GM12878 (cell line): ENCODE data around the gene PRRC1. TPM values are rescaled to one million over a fixed set of nuclear protein-coding genes. Genes with fewer than 3 reads are reported as not detected.

Experiments used
- ATAC-seq: fragments of 200-7000 bp; cut with Tn5 transposase; 3 replicates; pipeline ENCODE4 v1.9.1; 2020; ENCODE audit warnings: mild to moderate bottlenecking, moderate library complexity
- BruUV-seq: library from RNA; stranded (reverse); fragments of 400-500 nt; replicated peaks from 2 replicates; lab custom pipeline; 2021; lab: Mats Ljungman, UMichigan
- CTCF ChIA-PET: fragments of 300-600 bp; sonication (Branson Sonifier 250); formaldehyde crosslinking; extraction: SDS; loops from one replicate; lab custom pipeline; 2021; ENCODE audit warnings: inconsistent platforms; lab: Yijun Ruan, JAX
- POLR2A ChIA-PET: fragments of 350-600 bp; formaldehyde crosslinking; extraction: SDS; loops from one replicate; lab custom pipeline; 2021; ENCODE audit warnings: inconsistent platforms; lab: Charles Lee
- RAD21 ChIA-PET: fragments of 300-600 bp; sonication (Branson Sonifier 250); formaldehyde crosslinking; loops from one replicate; lab custom pipeline; 2023; ENCODE audit warnings: antibody characterized with exemption; ENCODE audit not compliant: unreplicated experiment; lab: Charles Lee
- SMC1A ChIA-PET: fragments of 300-600 bp; sonication (Branson Sonifier 250); formaldehyde crosslinking; loops from one replicate; lab custom pipeline; 2023; ENCODE audit not compliant: unreplicated experiment, uncharacterized antibody; lab: Charles Lee
- DNase-seq: peaks from one replicate; pipeline ENCODE4 v3.0.0-alpha.2; 2011; ENCODE audit warnings: low read depth, low spot score
- FAIRE-seq: peaks from 3 replicates; lab custom pipeline; 2011; peaks lifted over from hg19 to GRCh38; lab: Jason Lieb, UNC
- H2AFZ ChIP-seq: 2 replicates; pipeline ENCODE4 v1.6.0; 2011; ENCODE audit warnings: low read depth, low read length, control low read depth; ENCODE audit not compliant: control insufficient read depth
- H3K27ac ChIP-seq: 2 replicates; pipeline ENCODE4 v1.5.1; 2011; ENCODE audit warnings: control low read depth; ENCODE audit not compliant: control insufficient read depth, insufficient read depth
- H3K27me3 ChIP-seq, 2 experiments: replicated peaks in 1 of 2; 2 replicates each; pipeline versions ENCODE4 v1.6.0 to v1.6.1; 2011; ENCODE audit warnings: low read length in 1 of 2; ENCODE audit not compliant: control insufficient read depth in 2 of 2, insufficient read depth in 2 of 2
- H3K36me3 ChIP-seq, 2 experiments: 2 replicates each; pipeline ENCODE4 v1.5.1; 2011; ENCODE audit warnings: low read length in 1 of 2; ENCODE audit not compliant: control insufficient read depth in 2 of 2, insufficient read depth in 2 of 2
- H3K4me1 ChIP-seq: 2 replicates; pipeline ENCODE4 v1.6.1; 2011; ENCODE audit warnings: mild to moderate bottlenecking, low read length, moderate library complexity, mixed read lengths; ENCODE audit not compliant: control insufficient read depth, insufficient read depth
- H3K4me2 ChIP-seq: 2 replicates; pipeline ENCODE4 v1.6.0; 2011; ENCODE audit warnings: control low read depth; ENCODE audit not compliant: control insufficient read depth, insufficient read depth
- H3K4me3 ChIP-seq: fragments of 200-600 bp; sonication (generic); 2 replicates; pipeline ENCODE4 v1.5.1; 2016
- H3K79me2 ChIP-seq: 2 replicates; pipeline ENCODE4 v1.6.0; 2011; ENCODE audit warnings: low read length; ENCODE audit not compliant: control insufficient read depth, insufficient read depth
- H3K9ac ChIP-seq: 2 replicates; pipeline ENCODE4 v1.8.0; 2011; ENCODE audit warnings: low read length, control low read depth, mixed read lengths; ENCODE audit not compliant: control insufficient read depth, insufficient read depth
- H3K9me3 ChIP-seq: replicated peaks from 3 replicates; pipeline ENCODE4 v1.5.1; 2011; ENCODE audit warnings: mild to moderate bottlenecking, low read length; ENCODE audit not compliant: control insufficient read depth, insufficient read depth
- H4K20me1 ChIP-seq: 2 replicates; pipeline ENCODE4 v1.6.0; 2011; ENCODE audit not compliant: control insufficient read depth, insufficient read depth
- EP300 ChIP-seq, 2 experiments: fragments of 150-350 bp in 1 of 2; IDR thresholded peaks; 2 replicates each; pipeline ENCODE4 v1.6.1; 2011 to 2012; ENCODE audit warnings: low read depth in 2 of 2, low read length in 2 of 2, borderline replicate concordance in 1 of 2, improper control_type of control experiment in 1 of 2, inconsistent platforms in 1 of 2; ENCODE audit not compliant: control insufficient read depth in 1 of 2
- NBN ChIP-seq: fragments of 450-650 bp; IDR thresholded peaks from 2 replicates; pipeline ENCODE4 v1.6.1; 2016
- NFIC ChIP-seq: IDR thresholded peaks from 2 replicates; pipeline ENCODE4 v1.6.1; 2012; ENCODE audit warnings: low read depth, mild to moderate bottlenecking, inconsistent platforms, low read length, moderate library complexity
- PML ChIP-seq: IDR thresholded peaks from 2 replicates; pipeline ENCODE4 v1.6.1; 2012; ENCODE audit warnings: low read length, inconsistent platforms
- RCOR1 ChIP-seq: conservative IDR thresholded peaks from 2 replicates; pipeline ENCODE4 v1.6.1; 2012; ENCODE audit warnings: low read depth, low read length, improper control_type of control experiment
- RUNX3 ChIP-seq: IDR thresholded peaks from 2 replicates; pipeline ENCODE4 v1.6.1; 2012; ENCODE audit warnings: low read length, inconsistent platforms
- SIN3A ChIP-seq: IDR thresholded peaks from 2 replicates; pipeline ENCODE4 v1.6.1; 2012; ENCODE audit warnings: low read depth, low read length, improper control_type of control experiment
- SMARCA5 ChIP-seq: fragments of 450-650 bp; IDR thresholded peaks from 2 replicates; pipeline ENCODE4 v1.6.1; 2017; ENCODE audit warnings: mild to moderate bottlenecking
- SMC3 ChIP-seq: IDR thresholded peaks from 2 replicates; pipeline ENCODE4 v1.6.1; 2011; ENCODE audit warnings: low read length, improper control_type of control experiment, borderline replicate concordance
- STAT3 ChIP-seq: IDR thresholded peaks from 2 replicates; pipeline ENCODE4 v1.6.1; 2011; ENCODE audit warnings: low read depth, low read length, improper control_type of control experiment
- YBX1 ChIP-seq: fragments of 450-650 bp; IDR thresholded peaks from 2 replicates; pipeline ENCODE4 v1.6.1; 2016; ENCODE audit warnings: antibody characterized with exemption
- WGBS: methylation state at CpG from one replicate; pipeline ENCODE4 v1.1.6; 2016; ENCODE audit warnings: low lambda C conversion rate; ENCODE audit not compliant: insufficient replicate concordance, insufficient coverage; ENCODE audit errors: missing lambda C conversion rate; 5-methylcytosine and 5-hydroxymethylcytosine counted together
- in situ Hi-C: fragments of 300-500 bp; cut with MboI; formaldehyde crosslinking; loops from 9 replicates; pipeline ENCODE4 v1.14.3; 2018; ENCODE audit warnings: mixed read lengths
- intact Hi-C: fragments of 100-400 bp; cut with micrococcal nuclease; formaldehyde crosslinking; loops from one replicate; pipeline ENCODE4 v1.14.2; 2022; ENCODE audit not compliant: unreplicated experiment
- polyA plus RNA-seq, 11 experiments: library from polyadenylated mRNA; depleted of rRNA in 4 of 11; unstranded in 6 of 11; stranded (reverse) in 5 of 11; fragments of >200 nt; fragmentation: Nextera tagmentation in 4 of 11; fragmentation: Illumina TruSeq in 1 of 11; extraction: Ambion mirVana in 4 of 11; extraction: Trizol in 1 of 11; gene quantifications; 1 replicate in 1 of 11; 2 replicates in 10 of 11; pipeline versions ENCODE4 v1.2.1 to v1.2.3, GENCODE V29; 2011 to 2016; ENCODE audit warnings: inconsistent platforms in 2 of 11, missing spikeins in 2 of 11, low read depth in 1 of 11
- total RNA-seq, 4 experiments: library from RNA; depleted of rRNA in 3 of 4; stranded (reverse); fragments of >200 nt in 3 of 4; fragmentation: Illumina TruSeq in 1 of 4; extraction: Trizol in 1 of 4; gene quantifications; 2 replicates each; pipeline versions ENCODE4 v1.2.1 to v1.2.3, GENCODE V29; 2013 to 2021
- TF ChIP-seq, protein P1 (sequence below): fragments of 450-650 bp; IDR thresholded peaks from 2 replicates; pipeline ENCODE4 v1.6.1; 2017; ENCODE audit warnings: borderline replicate concordance
- TF ChIP-seq, protein P2 (sequence below), 3 experiments: IDR thresholded peaks in 2 of 3; conservative IDR thresholded peaks in 1 of 3; 2 replicates each; pipeline ENCODE4 v1.5.1; 2011; ENCODE audit warnings: low read depth in 3 of 3, low read length in 3 of 3, mild to moderate bottlenecking in 3 of 3, control low read depth in 2 of 3, moderate library complexity in 2 of 3, inconsistent platforms in 1 of 3, mixed read lengths in 1 of 3; ENCODE audit not compliant: control insufficient read depth in 2 of 3, insufficient read depth in 1 of 3; ENCODE audit errors: extremely low read depth in 1 of 3
- TF ChIP-seq, protein P3 (sequence below): fragments of 450-650 bp; IDR thresholded peaks from 2 replicates; pipeline ENCODE4 v1.6.1; 2017; ENCODE audit warnings: antibody characterized with exemption, mild to moderate bottlenecking, moderate library complexity
- TF ChIP-seq, protein P4 (sequence below): fragments of 450-650 bp; IDR thresholded peaks from 2 replicates; pipeline ENCODE4 v1.6.1; 2016; ENCODE audit warnings: mild to moderate bottlenecking

PRRC1 gene
- total and polyA plus RNA-seq, 10 of the 15 experiments (the other 5 are each of a cell fraction or from before 2014, with no cell fraction given): 19.0 to 54.5 (median 31.0) TPM

DNA sequence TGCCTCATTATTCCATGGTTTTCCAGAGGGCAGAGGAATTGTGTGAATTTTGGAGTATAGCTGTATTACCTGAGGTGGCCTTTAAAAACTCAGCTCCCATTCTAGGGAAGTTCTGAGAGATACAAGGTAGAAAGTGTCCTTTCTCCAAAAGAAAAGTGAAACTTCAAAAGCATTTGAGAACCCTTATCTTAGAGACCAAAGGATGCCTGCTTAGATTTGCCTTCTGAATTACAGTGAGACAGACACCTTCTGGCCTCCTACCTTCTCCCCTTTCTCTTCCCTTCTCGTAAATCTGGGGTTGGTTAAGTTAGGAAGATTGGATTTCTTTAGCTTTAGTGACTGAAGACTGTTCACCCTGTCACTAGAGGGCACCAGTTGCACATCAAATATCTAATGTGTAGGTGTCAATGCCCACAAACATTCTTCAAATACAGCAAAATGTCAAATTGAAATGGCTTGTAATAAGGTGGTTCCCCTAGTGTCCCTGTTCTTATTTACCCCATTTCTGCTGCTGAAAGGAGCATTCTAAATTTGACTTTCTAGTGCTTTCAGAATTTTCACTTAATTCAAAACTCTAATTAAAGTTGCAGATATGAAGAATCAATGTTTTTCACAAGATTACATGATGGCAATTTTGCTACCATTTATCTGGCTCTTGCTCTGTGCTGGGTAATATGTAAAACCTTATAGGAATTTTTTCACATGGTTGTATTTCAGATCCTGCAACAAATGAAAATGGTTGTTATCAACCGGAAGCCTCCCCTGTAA is 46.7 kb downstream of the PRRC1 start:
- CTCF ChIA-PET: interaction anchor here (0.5 to 4.8 kb wide), 48 partner anchors 7 to 1111 kb away, joined by 3 to 48 read pairs (median 5); no protein-coding TSS in a partner anchor
- in situ Hi-C loops: loop anchor here (5.0 to 25.0 kb wide), 3 partner anchors 308 to 1548 kb away; partner anchors contain the start of gene SLC12A2
- peak; percentile 78 for FAIRE-seq
- H3K36me3 ChIP-seq: no peaks in the 10 kb centered on the region
- POLR2A ChIA-PET: interaction anchor here (1.1 to 2.6 kb wide), 2 partner anchors 16 to 22 kb away, joined by 3 to 8 read pairs; no protein-coding TSS in a partner anchor
- no peaks in the 10 kb centered on the region for H3K79me2 ChIP-seq
- no peak overlapping the region for H3K9ac ChIP-seq
- H3K4me1 ChIP-seq: peaks cover 13% of the 10 kb centered on the region
- no peak overlapping the region; the same call in 1 of the 2 replicates for H3K4me2 ChIP-seq
- WGBS: 45% methylated on average over 2 of the region's 2 CpGs
- SMC1A ChIA-PET: interaction anchor here (0.6 to 3.3 kb wide), 49 partner anchors 9 to 1279 kb away, joined by 3 to 36 read pairs (median 4); no protein-coding TSS in a partner anchor
- peak; percentile 81 for ATAC-seq
- BruUV-seq: no TSS peak
- no peaks in the 10 kb centered on the region for H3K9me3 ChIP-seq
- H3K4me3 ChIP-seq: no peak overlapping the region
- H4K20me1 ChIP-seq: no peaks in the 10 kb centered on the region
- H3K27ac ChIP-seq: no peak overlapping the region
- no peak for DNase-seq
- H2AFZ ChIP-seq: peak overlapping the region; percentile 64
- H3K27me3 ChIP-seq: no peaks in the 10 kb centered on the region
- RAD21 ChIA-PET: interaction anchor here (0.6 to 4.3 kb wide), 40 partner anchors 9 to 968 kb away, joined by 3 to 41 read pairs (median 4); no protein-coding TSS in a partner anchor
- intact Hi-C loops: loop anchor here (1.0 to 10.0 kb wide), 7 partner anchors 193 to 1111 kb away; partner anchors contain the start of gene SLC12A2
- TF ChIP-seq YBX1: no peak
- TF ChIP-seq, protein P1, sequence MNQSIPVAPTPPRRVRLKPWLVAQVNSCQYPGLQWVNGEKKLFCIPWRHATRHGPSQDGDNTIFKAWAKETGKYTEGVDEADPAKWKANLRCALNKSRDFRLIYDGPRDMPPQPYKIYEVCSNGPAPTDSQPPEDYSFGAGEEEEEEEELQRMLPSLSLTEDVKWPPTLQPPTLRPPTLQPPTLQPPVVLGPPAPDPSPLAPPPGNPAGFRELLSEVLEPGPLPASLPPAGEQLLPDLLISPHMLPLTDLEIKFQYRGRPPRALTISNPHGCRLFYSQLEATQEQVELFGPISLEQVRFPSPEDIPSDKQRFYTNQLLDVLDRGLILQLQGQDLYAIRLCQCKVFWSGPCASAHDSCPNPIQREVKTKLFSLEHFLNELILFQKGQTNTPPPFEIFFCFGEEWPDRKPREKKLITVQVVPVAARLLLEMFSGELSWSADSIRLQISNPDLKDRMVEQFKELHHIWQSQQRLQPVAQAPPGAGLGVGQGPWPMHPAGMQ: no peak
- 0 out of 4 replicates have a peak, but pooled peaks of 1 of the 2 experiments have one; percentile 14 for TF ChIP-seq EP300 (IDR thresholded peaks at IDR 0.05; ENCODE audit: borderline replicate concordance in 1 of 2, control insufficient read depth in 1 of 2, low read depth in 2 of 2, low read length in 2 of 2)
- TF ChIP-seq RUNX3: peak; percentile 70
- TF ChIP-seq PML: no peak
- TF ChIP-seq SMC3: peak; percentile 86
- no peak for TF ChIP-seq STAT3
- 0 out of 2 replicates have a peak, but pooled peaks have one; percentile 32 for TF ChIP-seq NBN
- TF ChIP-seq, protein P2, sequence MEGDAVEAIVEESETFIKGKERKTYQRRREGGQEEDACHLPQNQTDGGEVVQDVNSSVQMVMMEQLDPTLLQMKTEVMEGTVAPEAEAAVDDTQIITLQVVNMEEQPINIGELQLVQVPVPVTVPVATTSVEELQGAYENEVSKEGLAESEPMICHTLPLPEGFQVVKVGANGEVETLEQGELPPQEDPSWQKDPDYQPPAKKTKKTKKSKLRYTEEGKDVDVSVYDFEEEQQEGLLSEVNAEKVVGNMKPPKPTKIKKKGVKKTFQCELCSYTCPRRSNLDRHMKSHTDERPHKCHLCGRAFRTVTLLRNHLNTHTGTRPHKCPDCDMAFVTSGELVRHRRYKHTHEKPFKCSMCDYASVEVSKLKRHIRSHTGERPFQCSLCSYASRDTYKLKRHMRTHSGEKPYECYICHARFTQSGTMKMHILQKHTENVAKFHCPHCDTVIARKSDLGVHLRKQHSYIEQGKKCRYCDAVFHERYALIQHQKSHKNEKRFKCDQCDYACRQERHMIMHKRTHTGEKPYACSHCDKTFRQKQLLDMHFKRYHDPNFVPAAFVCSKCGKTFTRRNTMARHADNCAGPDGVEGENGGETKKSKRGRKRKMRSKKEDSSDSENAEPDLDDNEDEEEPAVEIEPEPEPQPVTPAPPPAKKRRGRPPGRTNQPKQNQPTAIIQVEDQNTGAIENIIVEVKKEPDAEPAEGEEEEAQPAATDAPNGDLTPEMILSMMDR (IDR thresholded peaks at IDR 0.05 in 2 of 3, conservative IDR thresholded peaks at IDR 0.05 in 1 of 3; ENCODE audit: control insufficient read depth in 2 of 3, extremely low read depth in 1 of 3, insufficient read depth in 1 of 3, low read depth in 3 of 3, low read length in 3 of 3): peak; percentile 67 to 88 (median 70); a peak in 5 of 6 replicates
- TF ChIP-seq SMARCA5: 0 out of 2 replicates have a peak, but pooled peaks have one; percentile 54
- no peak for TF ChIP-seq SIN3A
- TF ChIP-seq, protein P3, sequence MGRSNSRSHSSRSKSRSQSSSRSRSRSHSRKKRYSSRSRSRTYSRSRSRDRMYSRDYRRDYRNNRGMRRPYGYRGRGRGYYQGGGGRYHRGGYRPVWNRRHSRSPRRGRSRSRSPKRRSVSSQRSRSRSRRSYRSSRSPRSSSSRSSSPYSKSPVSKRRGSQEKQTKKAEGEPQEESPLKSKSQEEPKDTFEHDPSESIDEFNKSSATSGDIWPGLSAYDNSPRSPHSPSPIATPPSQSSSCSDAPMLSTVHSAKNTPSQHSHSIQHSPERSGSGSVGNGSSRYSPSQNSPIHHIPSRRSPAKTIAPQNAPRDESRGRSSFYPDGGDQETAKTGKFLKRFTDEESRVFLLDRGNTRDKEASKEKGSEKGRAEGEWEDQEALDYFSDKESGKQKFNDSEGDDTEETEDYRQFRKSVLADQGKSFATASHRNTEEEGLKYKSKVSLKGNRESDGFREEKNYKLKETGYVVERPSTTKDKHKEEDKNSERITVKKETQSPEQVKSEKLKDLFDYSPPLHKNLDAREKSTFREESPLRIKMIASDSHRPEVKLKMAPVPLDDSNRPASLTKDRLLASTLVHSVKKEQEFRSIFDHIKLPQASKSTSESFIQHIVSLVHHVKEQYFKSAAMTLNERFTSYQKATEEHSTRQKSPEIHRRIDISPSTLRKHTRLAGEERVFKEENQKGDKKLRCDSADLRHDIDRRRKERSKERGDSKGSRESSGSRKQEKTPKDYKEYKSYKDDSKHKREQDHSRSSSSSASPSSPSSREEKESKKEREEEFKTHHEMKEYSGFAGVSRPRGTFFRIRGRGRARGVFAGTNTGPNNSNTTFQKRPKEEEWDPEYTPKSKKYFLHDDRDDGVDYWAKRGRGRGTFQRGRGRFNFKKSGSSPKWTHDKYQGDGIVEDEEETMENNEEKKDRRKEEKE: no peak
- TF ChIP-seq, protein P4, sequence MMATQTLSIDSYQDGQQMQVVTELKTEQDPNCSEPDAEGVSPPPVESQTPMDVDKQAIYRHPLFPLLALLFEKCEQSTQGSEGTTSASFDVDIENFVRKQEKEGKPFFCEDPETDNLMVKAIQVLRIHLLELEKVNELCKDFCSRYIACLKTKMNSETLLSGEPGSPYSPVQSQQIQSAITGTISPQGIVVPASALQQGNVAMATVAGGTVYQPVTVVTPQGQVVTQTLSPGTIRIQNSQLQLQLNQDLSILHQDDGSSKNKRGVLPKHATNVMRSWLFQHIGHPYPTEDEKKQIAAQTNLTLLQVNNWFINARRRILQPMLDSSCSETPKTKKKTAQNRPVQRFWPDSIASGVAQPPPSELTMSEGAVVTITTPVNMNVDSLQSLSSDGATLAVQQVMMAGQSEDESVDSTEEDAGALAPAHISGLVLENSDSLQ: peak; percentile 70
- no peak for TF ChIP-seq RCOR1
- no peak for TF ChIP-seq NFIC
